HepG2 (cell line): ENCODE measurements around the gene UGT8. TPM values are rescaled to one million over a fixed set of nuclear protein-coding genes. Genes with fewer than 3 reads are reported as not detected.

Experiments
- ATAC-seq: fragments of 200-7000 bp; cut with Tn5 transposase; 3 replicates; pipeline ENCODE4 v1.9.1; 2020; ENCODE audit warnings: mild to moderate bottlenecking, moderate library complexity
- BruUV-seq: library from RNA; stranded (reverse); fragments of 400-500 nt; replicated peaks from 2 replicates; lab custom pipeline; 2021; lab: Mats Ljungman, UMichigan
- CTCF ChIA-PET: fragments of 300-600 bp; formaldehyde crosslinking; extraction: SDS; loops from one replicate; lab custom pipeline; 2021; ENCODE audit warnings: low total read pairs, inconsistent platforms, low intra/inter-chr PET ratio; lab: Yijun Ruan, JAX
- POLR2A ChIA-PET: fragments of 350-600 bp; sonication (Branson Sonifier 250); formaldehyde crosslinking; loops from one replicate; lab custom pipeline; 2020; ENCODE audit warnings: antibody characterized with exemption, inconsistent platforms; lab: Yijun Ruan, JAX
- DNase-seq: peaks from one replicate; pipeline ENCODE4 v3.0.0-alpha.2; 2015; ENCODE audit warnings: low spot score
- FAIRE-seq: peaks from 3 replicates; lab custom pipeline; 2011; peaks lifted over from hg19 to GRCh38; lab: Jason Lieb, UNC
- H2AFZ ChIP-seq: one replicate; pipeline ENCODE4 v1.6.1; 2011; ENCODE audit warnings: low read length, inconsistent platforms
- H3K27ac ChIP-seq: fragments of 300-600 bp; 3 replicates; pipeline ENCODE4 v1.8.0; 2011; ENCODE audit warnings: mixed run types, mild to moderate bottlenecking, mixed read lengths, low read length, inconsistent platforms; ENCODE audit not compliant: insufficient read depth; ENCODE audit errors: extremely low read length
- H3K27me3 ChIP-seq, 2 experiments: fragments of 200-600 bp in 1 of 2; 2 replicates in 1 of 2; 3 replicates in 1 of 2; pipeline versions ENCODE4 v1.6.0 to v1.8.0; 2011; ENCODE audit warnings: low read length in 2 of 2, mild to moderate bottlenecking in 2 of 2, moderate library complexity in 2 of 2, inconsistent platforms in 1 of 2; ENCODE audit not compliant: insufficient read depth in 2 of 2, control insufficient read depth in 1 of 2
- H3K36me3 ChIP-seq, 2 experiments: fragments of 200-600 bp in 1 of 2; replicated peaks in 1 of 2; 2 replicates in 1 of 2; 3 replicates in 1 of 2; pipeline versions ENCODE4 v1.5.1 to v1.8.0; 2011; ENCODE audit warnings: low read length in 2 of 2, inconsistent platforms in 1 of 2; ENCODE audit not compliant: insufficient read depth in 2 of 2, control insufficient read depth in 1 of 2
- H3K4me1 ChIP-seq: 2 replicates; pipeline ENCODE4 v1.5.1; 2012; ENCODE audit warnings: low read length, inconsistent platforms; ENCODE audit not compliant: insufficient read depth
- H3K4me2 ChIP-seq: 2 replicates; pipeline ENCODE4 v1.6.0; 2011; ENCODE audit warnings: low read depth, low read length, inconsistent platforms
- H3K4me3 ChIP-seq, 3 experiments: fragments of 200-600 bp in 1 of 3; sonication (generic), shearing (Covaris generic) in 1 of 3; replicated peaks in 1 of 3; 2 replicates each; pipeline ENCODE4 v1.5.1; 2011 to 2016; ENCODE audit warnings: low read length in 3 of 3, inconsistent platforms in 2 of 3, low read depth in 2 of 3, mild to moderate bottlenecking in 2 of 3, control low read depth in 1 of 3, mixed read lengths in 1 of 3; ENCODE audit not compliant: insufficient read depth in 1 of 3
- H3K79me2 ChIP-seq: one replicate; pipeline ENCODE4 v1.6.1; 2011; ENCODE audit warnings: low read length, inconsistent platforms; ENCODE audit not compliant: insufficient read depth
- H3K9ac ChIP-seq: 2 replicates; pipeline ENCODE4 v1.6.0; 2011; ENCODE audit warnings: mild to moderate bottlenecking, low read depth, low read length, inconsistent platforms; ENCODE audit not compliant: insufficient read depth
- H3K9me3 ChIP-seq: 2 replicates; pipeline ENCODE4 v1.5.1; 2012; ENCODE audit warnings: mild to moderate bottlenecking, low read length
- H4K20me1 ChIP-seq: 2 replicates; pipeline ENCODE4 v1.6.0; 2011; ENCODE audit warnings: inconsistent platforms, mild to moderate bottlenecking, low read length, moderate library complexity; ENCODE audit not compliant: insufficient read depth
- CHCHD3 ChIP-seq: sonication (generic); formaldehyde crosslinking; IDR thresholded peaks from 2 replicates; pipeline ENCODE4 v1.8.0; 2022; ENCODE audit warnings: mild to moderate bottlenecking, missing genetic modification reagents, moderate library complexity
- ELF3 ChIP-seq: IDR thresholded peaks from 2 replicates; pipeline ENCODE4 v1.6.1; 2016; ENCODE audit warnings: missing genetic modification reagents, missing compliant biosample characterization
- FOXP1 ChIP-seq, 2 experiments: fragments of 450-650 bp in 1 of 2; IDR thresholded peaks; 2 replicates each; pipeline ENCODE4 v1.6.1; 2017 to 2018; ENCODE audit warnings: antibody characterized with exemption in 1 of 2
- HNF1B ChIP-seq: sonication (generic); formaldehyde crosslinking; IDR thresholded peaks from 2 replicates; pipeline ENCODE4 v1.5.1; 2020; ENCODE audit warnings: mild to moderate bottlenecking, moderate library complexity, missing genetic modification reagents
- REL ChIP-seq: sonication (generic); formaldehyde crosslinking; conservative IDR thresholded peaks from 2 replicates; pipeline ENCODE4 v1.8.0; 2022; ENCODE audit warnings: mild to moderate bottlenecking, missing genetic modification reagents, moderate library complexity
- SYNCRIP ChIP-seq: fragments of 200-400 bp; formaldehyde crosslinking; IDR thresholded peaks from 2 replicates; pipeline ENCODE4 v1.6.1; 2018; ENCODE audit warnings: mild to moderate bottlenecking, low read depth, low read length; ENCODE audit not compliant: insufficient read depth
- TFAP4 ChIP-seq: sonication (generic); IDR thresholded peaks from 2 replicates; pipeline ENCODE4 v1.6.1; 2016; ENCODE audit warnings: low read depth, borderline replicate concordance
- ZNF441 ChIP-seq: sonication (generic); formaldehyde crosslinking; IDR thresholded peaks from 2 replicates; pipeline ENCODE4 v1.7.0; 2021; ENCODE audit warnings: missing genetic modification reagents, borderline replicate concordance
- ZNF672 ChIP-seq: sonication (generic); formaldehyde crosslinking; IDR thresholded peaks from 2 replicates; pipeline ENCODE4 v1.8.1; 2022; ENCODE audit warnings: missing genetic modification reagents
- WGBS: methylation state at CpG from one replicate; pipeline ENCODE4 v1.1.6; 2017; ENCODE audit warnings: low lambda C conversion rate; 5-methylcytosine and 5-hydroxymethylcytosine counted together
- in situ Hi-C: cut with HindIII; loops from 2 replicates; pipeline ENCODE4 v1.10.0; 2017; ENCODE audit warnings: low pct_unique_long_range_greater_than_20kb; ENCODE audit not compliant: extremely low pct_ligation_motif_present
- intact Hi-C: fragments of 100-400 bp; cut with micrococcal nuclease; formaldehyde crosslinking; loops from one replicate; pipeline ENCODE4 v1.10.0; 2022; ENCODE audit not compliant: unreplicated experiment
- polyA plus RNA-seq, 8 experiments: library from polyadenylated mRNA; depleted of rRNA in 3 of 8; stranded (reverse) in 7 of 8; unstranded in 1 of 8; fragments of >200 nt; fragmentation: Illumina TruSeq in 4 of 8; extraction: Trizol in 4 of 8; gene quantifications; 2 replicates each; pipeline versions ENCODE4 v1.2.1 to v1.2.3, GENCODE V29; 2011 to 2016; ENCODE audit warnings: low read depth in 4 of 8, missing spikeins in 1 of 8, mixed read lengths in 1 of 8; ENCODE audit not compliant: insufficient read depth in 1 of 8
- total RNA-seq, 5 experiments: library from RNA; depleted of rRNA; stranded (reverse); fragments of >200 nt; fragmentation: Illumina TruSeq; extraction: Trizol; gene quantifications; 2 replicates each; pipeline ENCODE4 v1.2.3, GENCODE V29; 2016; ENCODE audit warnings: low read depth in 1 of 5
- TF ChIP-seq, protein P1 (sequence below): sonication (generic); formaldehyde crosslinking; IDR thresholded peaks from 2 replicates; pipeline ENCODE4 v1.4.0; 2020; ENCODE audit warnings: low read depth, mild to moderate bottlenecking, missing genetic modification reagents
- TF ChIP-seq, protein P2 (sequence below), 2 experiments: sonication (generic) in 1 of 2; formaldehyde crosslinking in 1 of 2; IDR thresholded peaks; 2 replicates each; pipeline versions ENCODE4 v1.4.0 to v1.6.1; 2016 to 2020; ENCODE audit warnings: borderline replicate concordance in 1 of 2, low read depth in 1 of 2, mild to moderate bottlenecking in 1 of 2, missing genetic modification reagents in 1 of 2

The UGT8 gene
- total and polyA plus RNA-seq, 2 of the 13 experiments (the other 11 are each of a cell fraction or from before 2014, with no cell fraction given) = not detected

DNA sequence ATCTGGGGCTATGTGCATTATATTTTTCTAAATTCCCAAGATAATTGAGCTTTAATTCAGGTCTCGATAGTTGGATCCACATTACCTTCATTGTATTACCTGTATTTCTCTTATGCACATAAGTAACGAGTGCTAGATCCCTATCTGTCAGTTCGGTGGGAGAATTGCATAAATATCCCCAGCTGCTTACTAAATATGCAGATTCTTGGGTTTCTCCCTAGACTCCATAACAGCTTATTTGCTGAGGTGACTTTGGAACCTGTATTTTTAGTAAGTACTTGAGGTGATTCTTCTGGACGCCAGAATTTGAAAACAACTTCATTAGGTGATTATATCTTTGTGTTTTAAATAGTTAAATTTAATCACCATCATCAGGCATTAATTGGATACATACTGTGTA, 15.0 kb downstream of the UGT8 start (continued):
- TF ChIP-seq ZNF672 (CRISPR knock-in tag) (no peak), ELF3 (CRISPR knock-in tag) (no peak), FOXP1 (IDR thresholded peaks at IDR 0.05) (no peak), FOXP1 (CRISPR knock-in tag; IDR thresholded peaks at IDR 0.05) (no peak)
- TF ChIP-seq, protein P1, sequence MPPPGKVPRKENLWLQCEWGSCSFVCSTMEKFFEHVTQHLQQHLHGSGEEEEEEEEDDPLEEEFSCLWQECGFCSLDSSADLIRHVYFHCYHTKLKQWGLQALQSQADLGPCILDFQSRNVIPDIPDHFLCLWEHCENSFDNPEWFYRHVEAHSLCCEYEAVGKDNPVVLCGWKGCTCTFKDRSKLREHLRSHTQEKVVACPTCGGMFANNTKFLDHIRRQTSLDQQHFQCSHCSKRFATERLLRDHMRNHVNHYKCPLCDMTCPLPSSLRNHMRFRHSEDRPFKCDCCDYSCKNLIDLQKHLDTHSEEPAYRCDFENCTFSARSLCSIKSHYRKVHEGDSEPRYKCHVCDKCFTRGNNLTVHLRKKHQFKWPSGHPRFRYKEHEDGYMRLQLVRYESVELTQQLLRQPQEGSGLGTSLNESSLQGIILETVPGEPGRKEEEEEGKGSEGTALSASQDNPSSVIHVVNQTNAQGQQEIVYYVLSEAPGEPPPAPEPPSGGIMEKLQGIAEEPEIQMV (CRISPR knock-in tag) = no peak

DNA sequence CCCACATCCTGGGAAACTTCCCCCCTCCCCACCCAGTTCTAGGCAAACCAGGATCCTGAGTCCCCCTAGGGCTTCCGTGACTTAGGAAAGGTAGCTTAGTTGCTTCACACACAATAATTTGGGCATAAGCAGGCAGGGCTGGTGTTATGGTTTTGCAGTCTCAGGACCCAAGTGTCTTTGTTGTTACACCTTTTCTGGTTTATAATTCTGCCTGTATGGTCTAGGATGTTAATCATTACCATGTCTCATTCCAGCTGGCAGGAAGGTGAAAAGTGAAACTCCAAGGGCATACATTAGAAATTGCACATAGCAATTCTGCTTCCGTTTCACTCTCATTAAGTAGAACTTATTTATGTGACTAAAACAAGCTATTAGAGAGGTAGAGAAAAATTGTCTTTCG, 16.8 kb downstream of the UGT8 start:
- intact Hi-C loops (no loop called here), in situ Hi-C loops (no loop called here)
- FAIRE-seq (no peak), DNase-seq (peak; percentile 6), ATAC-seq (peak; percentile 99)
- no TSS peak for BruUV-seq
- peak overlapping the region; percentile 58 to 66 (median 63) for H3K4me3 ChIP-seq
- H3K27me3 ChIP-seq = no peaks in the 10 kb centered on the region; a peak in 1 of 5 replicates
- ChIA-PET CTCF (no interaction called here), POLR2A (no interaction called here)
- peak overlapping the region; percentile 78 for H3K4me2 ChIP-seq
- no peaks in the 10 kb centered on the region for H3K9me3 ChIP-seq
- WGBS = 6% methylated on average over 3 of the region's 3 CpGs
- no peak overlapping the region for H3K27ac ChIP-seq
- no peaks in the 10 kb centered on the region for H4K20me1 ChIP-seq
- H2AFZ ChIP-seq = peak overlapping the region; percentile 58
- H3K9ac ChIP-seq = no peak overlapping the region
- no peaks in the 10 kb centered on the region for H3K36me3 ChIP-seq
- H3K4me1 ChIP-seq = peaks cover 7% of the 10 kb centered on the region; the same call in 1 of the 2 replicates
- no peaks in the 10 kb centered on the region for H3K79me2 ChIP-seq
- TF ChIP-seq SYNCRIP (no peak), REL (CRISPR knock-in tag) (no peak), CHCHD3 (CRISPR knock-in tag) (no peak), HNF1B (CRISPR knock-in tag) (0 out of 2 replicates have a peak, but pooled peaks have one; percentile 17), ZNF441 (CRISPR knock-in tag) (no peak), TFAP4 (0 out of 2 replicates have a peak, but pooled peaks have one; percentile 11)
- TF ChIP-seq, protein P2, sequence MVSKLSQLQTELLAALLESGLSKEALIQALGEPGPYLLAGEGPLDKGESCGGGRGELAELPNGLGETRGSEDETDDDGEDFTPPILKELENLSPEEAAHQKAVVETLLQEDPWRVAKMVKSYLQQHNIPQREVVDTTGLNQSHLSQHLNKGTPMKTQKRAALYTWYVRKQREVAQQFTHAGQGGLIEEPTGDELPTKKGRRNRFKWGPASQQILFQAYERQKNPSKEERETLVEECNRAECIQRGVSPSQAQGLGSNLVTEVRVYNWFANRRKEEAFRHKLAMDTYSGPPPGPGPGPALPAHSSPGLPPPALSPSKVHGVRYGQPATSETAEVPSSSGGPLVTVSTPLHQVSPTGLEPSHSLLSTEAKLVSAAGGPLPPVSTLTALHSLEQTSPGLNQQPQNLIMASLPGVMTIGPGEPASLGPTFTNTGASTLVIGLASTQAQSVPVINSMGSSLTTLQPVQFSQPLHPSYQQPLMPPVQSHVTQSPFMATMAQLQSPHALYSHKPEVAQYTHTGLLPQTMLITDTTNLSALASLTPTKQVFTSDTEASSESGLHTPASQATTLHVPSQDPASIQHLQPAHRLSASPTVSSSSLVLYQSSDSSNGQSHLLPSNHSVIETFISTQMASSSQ (IDR thresholded peaks at IDR 0.05; ENCODE audit: low read depth) = peak; percentile 68
- TF ChIP-seq, protein P2 (CRISPR knock-in tag; IDR thresholded peaks at IDR 0.05; ENCODE audit: borderline replicate concordance) = no peak; the same call in 1 of the 2 replicates
